GM12878 (cell line): ENCODE data around the gene RAD1.

Source experiments
- CTCF ChIP-seq, 3 experiments: IDR thresholded peaks in 2 of 3; conservative IDR thresholded peaks in 1 of 3; 2 replicates each; pipeline ENCODE4 v1.5.1; 2011; ENCODE audit warnings: low read depth in 3 of 3, low read length in 3 of 3, mild to moderate bottlenecking in 3 of 3, control low read depth in 2 of 3, moderate library complexity in 2 of 3, inconsistent platforms in 1 of 3, mixed read lengths in 1 of 3; ENCODE audit not compliant: control insufficient read depth in 2 of 3, insufficient read depth in 1 of 3; ENCODE audit errors: extremely low read depth in 1 of 3
- ZNF274 ChIP-seq: IDR thresholded peaks from one replicate; pipeline ENCODE4 v1.8.0; 2011; ENCODE audit not compliant: insufficient read length, insufficient read depth

GRCh38 chr5:34897646-34898045 is 17.7 kb downstream of the RAD1 start:
- TF ChIP-seq CTCF (IDR thresholded peaks at IDR 0.05 in 2 of 3, conservative IDR thresholded peaks at IDR 0.05 in 1 of 3; ENCODE audit: control insufficient read depth in 2 of 3, extremely low read depth in 1 of 3, insufficient read depth in 1 of 3, low read depth in 3 of 3, low read length in 3 of 3) (no peak), ZNF274 (no peak)
